ENCODE data around the gene LELP1. TPM values are rescaled to one million over a fixed set of nuclear protein-coding genes. Genes with fewer than 3 reads are reported as not detected.
"Not testable (repeated sequence)": the region's sequence is repeated elsewhere in the genome, so short reads cannot be mapped to it uniquely, and the experiment has no call there.

The LELP1 gene
- total RNA-seq, 1 experiment from 2014 or later: not detected

DNA sequence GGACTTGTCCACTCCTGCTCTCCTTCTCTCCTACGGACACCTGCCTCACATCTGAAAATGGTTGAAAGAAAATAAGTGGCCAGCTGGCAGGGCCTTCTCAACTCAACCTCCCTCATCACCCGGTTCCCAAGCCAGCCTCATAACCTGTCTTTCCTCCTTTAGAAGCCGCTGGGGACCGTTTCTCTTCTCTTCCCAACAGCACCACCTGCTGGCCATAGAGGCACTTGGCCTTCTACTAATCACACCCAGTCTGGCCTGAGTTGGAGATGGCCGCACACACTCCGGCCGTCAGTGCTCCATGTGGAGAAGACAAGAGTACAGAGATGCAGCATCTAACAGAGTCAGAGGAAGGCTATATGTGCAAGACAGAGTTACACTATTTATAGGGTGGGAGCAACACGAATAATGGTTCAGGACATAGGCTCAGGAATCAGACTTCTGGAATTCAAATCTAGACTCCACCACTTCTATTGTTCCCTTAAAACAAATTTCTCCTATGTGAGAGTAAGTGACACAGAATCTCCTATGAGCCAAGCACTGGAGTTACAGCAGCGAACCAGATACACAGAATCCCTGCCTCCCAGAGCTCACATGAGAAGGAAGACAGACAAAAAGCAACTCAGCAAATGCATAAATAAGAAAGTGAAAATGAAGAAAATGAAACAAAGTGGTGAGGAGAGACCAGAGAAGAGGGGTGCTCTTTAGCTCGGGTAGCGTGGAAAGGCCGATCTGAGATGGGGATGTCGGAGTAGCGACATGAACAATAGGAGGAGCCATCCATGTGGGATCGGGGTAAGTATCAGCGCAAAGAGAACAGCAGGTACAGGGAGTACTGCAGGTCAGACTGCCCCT, 20.0 kb downstream of the LELP1 start:
- CTCF ChIA-PET; H3K36me3 ChIP-seq (ENCODE audit: insufficient read depth, low read length, poor library complexity, severe bottlenecking); POLR2A ChIA-PET (ENCODE audit: low non-redundant PET); BruUV-seq (replicated peaks); H3K4me1 ChIP-seq (ENCODE audit: insufficient read depth, low read length, poor library complexity, severe bottlenecking); H3K9me3 ChIP-seq (ENCODE audit: low read depth, low read length, poor library complexity, severe bottlenecking); H3K4me3 ChIP-seq (ENCODE audit: low read depth, low read length, poor library complexity, severe bottlenecking); H3K27ac ChIP-seq (ENCODE audit: low read depth, low read length, poor library complexity, severe bottlenecking): not testable (repeated sequence)
- H3K27me3 ChIP-seq (replicated peaks; ENCODE audit: insufficient read depth, low read depth, low read length, poor library complexity): peaks cover 23% of the 10 kb centered on the region
- intact Hi-C loops (cut with micrococcal nuclease; ENCODE audit: unreplicated experiment): loop anchor here (5.0 to 10.0 kb wide), 3 partner anchors 308 to 571 kb away; no protein-coding TSS in a partner anchor
- peak; percentile 66 for DNase-seq (ENCODE audit: low spot score)
- TF ChIP-seq, protein P1, sequence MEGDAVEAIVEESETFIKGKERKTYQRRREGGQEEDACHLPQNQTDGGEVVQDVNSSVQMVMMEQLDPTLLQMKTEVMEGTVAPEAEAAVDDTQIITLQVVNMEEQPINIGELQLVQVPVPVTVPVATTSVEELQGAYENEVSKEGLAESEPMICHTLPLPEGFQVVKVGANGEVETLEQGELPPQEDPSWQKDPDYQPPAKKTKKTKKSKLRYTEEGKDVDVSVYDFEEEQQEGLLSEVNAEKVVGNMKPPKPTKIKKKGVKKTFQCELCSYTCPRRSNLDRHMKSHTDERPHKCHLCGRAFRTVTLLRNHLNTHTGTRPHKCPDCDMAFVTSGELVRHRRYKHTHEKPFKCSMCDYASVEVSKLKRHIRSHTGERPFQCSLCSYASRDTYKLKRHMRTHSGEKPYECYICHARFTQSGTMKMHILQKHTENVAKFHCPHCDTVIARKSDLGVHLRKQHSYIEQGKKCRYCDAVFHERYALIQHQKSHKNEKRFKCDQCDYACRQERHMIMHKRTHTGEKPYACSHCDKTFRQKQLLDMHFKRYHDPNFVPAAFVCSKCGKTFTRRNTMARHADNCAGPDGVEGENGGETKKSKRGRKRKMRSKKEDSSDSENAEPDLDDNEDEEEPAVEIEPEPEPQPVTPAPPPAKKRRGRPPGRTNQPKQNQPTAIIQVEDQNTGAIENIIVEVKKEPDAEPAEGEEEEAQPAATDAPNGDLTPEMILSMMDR (conservative IDR thresholded peaks at IDR 0.05; ENCODE audit: low read depth, low read length): peak; percentile 66

DNA sequence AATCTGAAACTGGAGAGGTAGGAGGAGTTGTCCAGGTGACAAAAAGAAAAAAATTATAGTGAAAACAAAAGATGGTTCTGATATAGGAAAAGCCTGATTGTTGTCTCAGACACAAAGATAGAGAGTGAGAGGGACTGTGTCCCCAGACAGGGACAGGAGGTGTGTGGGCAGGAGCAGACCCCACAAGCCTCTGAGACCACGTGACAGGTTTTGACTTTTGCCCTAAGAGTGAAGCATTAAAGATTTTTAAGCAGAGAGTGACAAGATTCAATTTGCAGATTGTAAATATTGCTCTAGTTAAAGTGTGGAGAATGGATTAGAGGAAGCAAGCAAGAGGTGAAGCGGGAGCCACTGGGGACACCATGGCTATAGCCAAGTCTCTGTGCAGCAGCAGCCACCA, 24.6 kb downstream of the LELP1 start:
- Histone ChIP-seq H3K4me3 (ENCODE audit: low read depth, low read length, poor library complexity, severe bottlenecking) (no peak overlapping the region), H3K4me1 (ENCODE audit: insufficient read depth, low read length, poor library complexity, severe bottlenecking) (no peaks in the 10 kb centered on the region), H3K27ac (ENCODE audit: low read depth, low read length, poor library complexity, severe bottlenecking) (no peak overlapping the region), H3K36me3 (ENCODE audit: insufficient read depth, low read length, poor library complexity, severe bottlenecking) (no peaks in the 10 kb centered on the region), H3K27me3 (replicated peaks; ENCODE audit: insufficient read depth, low read depth, low read length, poor library complexity) (peaks cover 30% of the 10 kb centered on the region), H3K9me3 (ENCODE audit: low read depth, low read length, poor library complexity, severe bottlenecking) (no peaks in the 10 kb centered on the region)
- CTCF ChIA-PET: interaction anchor here (0.5 kb wide), 1 partner anchor 238 kb away, joined by 7 read pairs; no protein-coding TSS in a partner anchor
- POLR2A ChIA-PET (ENCODE audit: low non-redundant PET): no interaction called here
- TF ChIP-seq EZH2 (IDR thresholded peaks at IDR 0.05; ENCODE audit: borderline replicate concordance, low read depth, low read length, poor library complexity, severe bottlenecking): no peak
- TF ChIP-seq, protein P1 (conservative IDR thresholded peaks at IDR 0.05; ENCODE audit: low read depth, low read length): no peak
- intact Hi-C loops (cut with micrococcal nuclease; ENCODE audit: unreplicated experiment): loop anchor here (10.0 kb wide), 1 partner anchor 313 kb away; no protein-coding TSS in a partner anchor
- DNase-seq (ENCODE audit: low spot score): no peak
- BruUV-seq (replicated peaks): no TSS peak

DNA sequence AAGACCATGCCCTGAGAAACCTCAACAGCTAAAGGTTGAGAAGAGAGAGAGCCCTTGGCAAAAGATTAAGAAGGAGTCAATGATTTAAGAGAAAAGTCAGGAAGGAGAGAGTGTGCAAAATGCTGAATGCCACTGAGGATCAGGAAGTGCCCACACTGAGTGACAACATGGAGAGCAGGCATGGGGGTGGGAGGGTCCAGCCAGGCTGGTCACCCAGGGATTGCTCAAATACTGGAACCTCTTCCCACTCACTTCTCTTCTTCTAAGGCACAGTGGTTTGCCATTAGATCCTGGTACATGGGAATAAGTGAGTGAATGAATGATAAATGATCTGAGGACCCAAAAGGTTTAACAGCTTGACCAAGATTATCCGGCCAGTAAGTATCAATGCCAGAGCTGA, 25.3 kb downstream of the LELP1 start:
- no peaks in the 10 kb centered on the region for H3K9me3 ChIP-seq (ENCODE audit: low read depth, low read length, poor library complexity, severe bottlenecking)
- no TSS peak for BruUV-seq (replicated peaks)
- peaks cover 30% of the 10 kb centered on the region for H3K27me3 ChIP-seq (replicated peaks; ENCODE audit: insufficient read depth, low read depth, low read length, poor library complexity)
- intact Hi-C loops (cut with micrococcal nuclease; ENCODE audit: unreplicated experiment): loop anchor here (10.0 kb wide), 1 partner anchor 314 kb away; no protein-coding TSS in a partner anchor
- H3K36me3 ChIP-seq (ENCODE audit: insufficient read depth, low read length, poor library complexity, severe bottlenecking): no peaks in the 10 kb centered on the region
- ChIA-PET POLR2A (ENCODE audit: low non-redundant PET) (no interaction called here), CTCF (no interaction called here)
- H3K4me3 ChIP-seq (ENCODE audit: low read depth, low read length, poor library complexity, severe bottlenecking): no peak overlapping the region
- no peak for DNase-seq (ENCODE audit: low spot score)
- H3K27ac ChIP-seq (ENCODE audit: low read depth, low read length, poor library complexity, severe bottlenecking): no peak overlapping the region
- no peak for TF ChIP-seq EZH2 (IDR thresholded peaks at IDR 0.05; ENCODE audit: borderline replicate concordance, low read depth, low read length, poor library complexity, severe bottlenecking)
- TF ChIP-seq, protein P1 (conservative IDR thresholded peaks at IDR 0.05; ENCODE audit: low read depth, low read length): no peak
- H3K4me1 ChIP-seq (ENCODE audit: insufficient read depth, low read length, poor library complexity, severe bottlenecking): no peaks in the 10 kb centered on the region
